IMR-90 (cell line): Measurements from ENCODE around the gene TMEM233.

Source experiments
- CTCF ChIP-seq: conservative IDR thresholded peaks from 2 replicates; pipeline ENCODE4 v1.5.1; 2012; ENCODE audit warnings: mild to moderate bottlenecking, low read depth, low read length, improper control_type of control experiment
- MAZ ChIP-seq: IDR thresholded peaks from 2 replicates; pipeline ENCODE4 v1.6.1; 2012; ENCODE audit warnings: low read depth, mild to moderate bottlenecking, low read length, improper control_type of control experiment, moderate library complexity, borderline replicate concordance
- RAD21 ChIP-seq: IDR thresholded peaks from 2 replicates; pipeline ENCODE4 v1.6.1; 2012; ENCODE audit warnings: low read length, improper control_type of control experiment
- RFX5 ChIP-seq: IDR thresholded peaks from 2 replicates; pipeline ENCODE4 v1.8.0; 2012; ENCODE audit warnings: low read depth, mild to moderate bottlenecking, low read length, moderate library complexity

- TF ChIP-seq CTCF (no peak), MAZ (no peak), RFX5 (no peak), RAD21 (no peak)
These were observed 3.9 kb upstream of the TMEM233 start for GRCh38 chr12:119589634-119590033.
